GM12891 (cell line): ENCODE results near the gene CISH.

ENCODE experiments used
- POLR2A ChIP-seq: IDR thresholded peaks from 2 replicates; pipeline ENCODE4 v1.6.1; 2011; ENCODE audit warnings: low read depth, low read length, control low read depth
- POLR2AphosphoS5 ChIP-seq: IDR thresholded peaks from 2 replicates; pipeline ENCODE4 v1.6.1; 2011; ENCODE audit warnings: low read depth, low read length, control low read depth
- TAF1 ChIP-seq: IDR thresholded peaks from 2 replicates; pipeline ENCODE4 v1.6.1; 2011; ENCODE audit warnings: low read depth, low read length, control low read depth

- TF ChIP-seq POLR2AphosphoS5 (no peak), POLR2A (no peak), TAF1 (no peak)
Observed at GRCh38 chr3:50594253-50594785, 17.3 kb downstream of the CISH start.
